ENCODE measurements around the gene IDH3B. TPM values are rescaled to one million over a fixed set of nuclear protein-coding genes. Genes with fewer than 3 reads are reported as not detected.

The IDH3B gene
- total and polyA plus RNA-seq, 9 of the 15 experiments (the other 6 are each of a cell fraction or from before 2014, with no cell fraction given): 91.7 to 224 (median 155) TPM

DNA sequence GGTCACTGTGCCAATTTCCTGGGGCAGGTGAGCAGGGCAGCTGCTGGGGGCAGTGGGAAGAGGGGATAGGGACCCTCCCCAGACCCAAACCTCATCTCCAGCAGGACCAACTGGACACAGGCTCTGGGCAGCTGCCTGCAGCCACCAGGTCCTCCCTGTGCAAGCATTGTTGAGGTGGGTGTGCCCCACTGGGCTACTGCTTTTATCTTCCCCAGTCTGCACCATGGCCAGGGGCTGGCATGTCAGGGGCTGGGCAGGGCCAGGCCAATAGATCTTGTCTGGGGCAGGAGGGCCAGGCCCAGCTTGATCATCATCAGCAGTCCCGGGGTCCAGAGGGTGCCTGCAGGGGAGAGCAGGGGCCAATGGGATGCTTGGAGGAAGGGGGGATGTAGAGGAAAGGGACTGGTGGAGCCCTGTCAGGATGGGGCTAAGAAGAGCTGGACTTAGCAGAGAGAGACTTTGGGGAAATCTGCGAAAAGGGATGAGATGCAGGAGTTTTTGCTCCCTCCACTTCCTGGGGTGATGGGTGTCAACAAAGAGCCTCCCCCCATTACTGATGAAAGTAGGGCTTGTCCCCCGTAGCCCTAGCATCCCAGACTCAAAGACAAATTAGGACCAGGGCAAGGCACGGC, 34.3 kb upstream of the IDH3B start:
- no peak for FAIRE-seq
- Histone ChIP-seq H3K27me3 (ENCODE audit: control insufficient read depth in 2 of 2, insufficient read depth in 2 of 2, low read length in 2 of 2) (peaks cover 6 to 71% of the 10 kb centered on the region in 2 experiments; a peak in 4 of 5 replicates), H3K36me3 (ENCODE audit: control insufficient read depth, insufficient read depth, low read length) (no peaks in the 10 kb centered on the region), H2AFZ (ENCODE audit: low read depth, low read length) (no peak overlapping the region), H3K4me2 (ENCODE audit: insufficient read depth, low read length) (no peak overlapping the region), H3K79me2 (ENCODE audit: control insufficient read depth, insufficient read depth, low read length) (no peaks in the 10 kb centered on the region), H3K27ac (ENCODE audit: extremely low read depth, low read depth, low read length) (no peak overlapping the region), H4K20me1 (replicated peaks; ENCODE audit: control insufficient read depth, insufficient read depth, low read length) (no peaks in the 10 kb centered on the region; the same call in 1 of the 2 replicates), H3K9me1 (ENCODE audit: control insufficient read depth, insufficient read depth, low read length) (no peaks in the 10 kb centered on the region), H3K9me3 (replicated peaks; ENCODE audit: control insufficient read depth, insufficient read depth, low read depth, low read length) (no peaks in the 10 kb centered on the region), H3K4me1 (replicated peaks in 1 of 2; ENCODE audit: control insufficient read depth in 2 of 2, insufficient read depth in 2 of 2, low read length in 2 of 2) (peaks cover 0 to 8% of the 10 kb centered on the region in 2 experiments; a peak in 2 of 5 replicates), H3K4me3 (no peak overlapping the region), H3K9ac (ENCODE audit: insufficient read depth in 1 of 2, low read depth in 2 of 2, low read length in 2 of 2) (no peak overlapping the region)
- no peak for ATAC-seq
- no TSS peak for BruUV-seq (replicated peaks)
- TF ChIP-seq, protein P1, sequence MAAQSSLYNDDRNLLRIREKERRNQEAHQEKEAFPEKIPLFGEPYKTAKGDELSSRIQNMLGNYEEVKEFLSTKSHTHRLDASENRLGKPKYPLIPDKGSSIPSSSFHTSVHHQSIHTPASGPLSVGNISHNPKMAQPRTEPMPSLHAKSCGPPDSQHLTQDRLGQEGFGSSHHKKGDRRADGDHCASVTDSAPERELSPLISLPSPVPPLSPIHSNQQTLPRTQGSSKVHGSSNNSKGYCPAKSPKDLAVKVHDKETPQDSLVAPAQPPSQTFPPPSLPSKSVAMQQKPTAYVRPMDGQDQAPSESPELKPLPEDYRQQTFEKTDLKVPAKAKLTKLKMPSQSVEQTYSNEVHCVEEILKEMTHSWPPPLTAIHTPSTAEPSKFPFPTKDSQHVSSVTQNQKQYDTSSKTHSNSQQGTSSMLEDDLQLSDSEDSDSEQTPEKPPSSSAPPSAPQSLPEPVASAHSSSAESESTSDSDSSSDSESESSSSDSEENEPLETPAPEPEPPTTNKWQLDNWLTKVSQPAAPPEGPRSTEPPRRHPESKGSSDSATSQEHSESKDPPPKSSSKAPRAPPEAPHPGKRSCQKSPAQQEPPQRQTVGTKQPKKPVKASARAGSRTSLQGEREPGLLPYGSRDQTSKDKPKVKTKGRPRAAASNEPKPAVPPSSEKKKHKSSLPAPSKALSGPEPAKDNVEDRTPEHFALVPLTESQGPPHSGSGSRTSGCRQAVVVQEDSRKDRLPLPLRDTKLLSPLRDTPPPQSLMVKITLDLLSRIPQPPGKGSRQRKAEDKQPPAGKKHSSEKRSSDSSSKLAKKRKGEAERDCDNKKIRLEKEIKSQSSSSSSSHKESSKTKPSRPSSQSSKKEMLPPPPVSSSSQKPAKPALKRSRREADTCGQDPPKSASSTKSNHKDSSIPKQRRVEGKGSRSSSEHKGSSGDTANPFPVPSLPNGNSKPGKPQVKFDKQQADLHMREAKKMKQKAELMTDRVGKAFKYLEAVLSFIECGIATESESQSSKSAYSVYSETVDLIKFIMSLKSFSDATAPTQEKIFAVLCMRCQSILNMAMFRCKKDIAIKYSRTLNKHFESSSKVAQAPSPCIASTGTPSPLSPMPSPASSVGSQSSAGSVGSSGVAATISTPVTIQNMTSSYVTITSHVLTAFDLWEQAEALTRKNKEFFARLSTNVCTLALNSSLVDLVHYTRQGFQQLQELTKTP (IDR thresholded peaks at IDR 0.05; ENCODE audit: low read depth in 1 of 2, partially characterized antibody in 2 of 2): no peak
- WGBS (ENCODE audit: insufficient coverage, low coverage, missing lambda C conversion rate): 7% methylated on average over 2 of the region's 4 CpGs
- intact Hi-C loops (cut with micrococcal nuclease) (no loop called here), in situ Hi-C loops (cut with MboI) (no loop called here)
- no peak for DNase-seq (ENCODE audit: extremely low read depth in 1 of 4, low spot score in 3 of 4)
- ChIA-PET POLR2A (no interaction called here), CTCF (ENCODE audit: low intra/inter-chr PET ratio) (no interaction called here)

All from K562 (cell line).